Stimulated activated CD8-positive, alpha-beta memory T cell treated with anti-CD3 and anti-CD28 coated beads, Interleukin-7, amount 100 ng/mL, for 4 hours (primary cell): ENCODE data around the gene GKN1.
"Not testable (repeated sequence)": the region's sequence is repeated elsewhere in the genome, so short reads cannot be mapped to it uniquely, and the experiment has no call there.

Source experiments
- DNase-seq, 2 donors: peaks; one replicate each; pipeline ENCODE4 v3.0.0-alpha.2; 2020; ENCODE audit warnings: low read depth in 2 of 2

Gene GKN1, protein sequence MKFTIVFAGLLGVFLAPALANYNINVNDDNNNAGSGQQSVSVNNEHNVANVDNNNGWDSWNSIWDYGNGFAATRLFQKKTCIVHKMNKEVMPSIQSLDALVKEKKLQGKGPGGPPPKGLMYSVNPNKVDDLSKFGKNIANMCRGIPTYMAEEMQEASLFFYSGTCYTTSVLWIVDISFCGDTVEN

DNA sequence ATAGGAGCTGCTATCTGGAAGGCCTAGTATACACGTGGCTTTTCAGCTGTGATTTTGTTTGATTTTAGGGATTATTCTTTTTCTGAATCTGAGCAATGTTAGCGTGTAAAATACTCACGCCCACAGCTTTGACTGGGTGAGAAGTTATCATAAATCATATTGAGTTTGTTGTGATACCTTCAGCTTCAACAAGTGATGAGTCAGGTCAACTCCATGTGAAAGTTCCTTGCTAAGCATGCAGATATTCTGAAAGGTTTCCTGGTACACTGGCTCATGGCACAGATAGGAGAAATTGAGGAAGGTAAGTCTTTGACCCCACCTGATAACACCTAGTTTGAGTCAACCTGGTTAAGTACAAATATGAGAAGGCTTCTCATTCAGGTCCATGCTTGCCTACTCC, at the start of gene GKN1:
Gene GKN1 (plus strand): TSS at position 386 of the 400 bp plus-strand sequence. CDS start 42 bp downstream, outside the sequence.
- no peak for DNase-seq

DNA sequence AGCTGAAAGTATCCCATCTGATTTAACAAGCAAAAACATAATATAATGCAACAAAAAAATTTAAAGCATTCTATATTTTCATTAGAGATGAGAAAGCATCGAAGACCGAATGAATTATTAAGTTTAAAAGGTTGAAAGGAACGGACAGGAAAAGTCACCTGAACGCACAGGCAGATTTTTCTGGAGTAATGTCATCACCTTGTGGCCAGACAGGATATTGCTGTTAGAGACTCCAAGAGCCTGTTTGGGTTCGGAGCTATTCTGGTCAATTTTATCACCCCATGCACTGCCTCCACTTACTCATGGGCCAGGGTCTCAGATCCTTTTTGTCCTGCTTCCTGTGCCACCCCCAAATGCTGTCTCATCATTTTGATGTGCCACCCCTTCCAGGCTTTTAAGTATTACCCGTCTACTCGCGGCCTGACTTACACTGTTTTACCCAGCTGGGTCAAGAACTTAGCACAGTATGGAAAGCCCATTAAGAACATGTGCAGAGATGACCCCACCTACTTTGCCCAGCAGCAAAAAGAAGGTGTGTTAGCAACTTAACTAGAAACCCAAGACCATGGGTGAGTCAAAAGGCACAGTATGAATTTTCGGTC, 49.0 kb upstream of the GKN1 start:
- peak in 1 of 2 donors; percentile 43 for DNase-seq

DNA sequence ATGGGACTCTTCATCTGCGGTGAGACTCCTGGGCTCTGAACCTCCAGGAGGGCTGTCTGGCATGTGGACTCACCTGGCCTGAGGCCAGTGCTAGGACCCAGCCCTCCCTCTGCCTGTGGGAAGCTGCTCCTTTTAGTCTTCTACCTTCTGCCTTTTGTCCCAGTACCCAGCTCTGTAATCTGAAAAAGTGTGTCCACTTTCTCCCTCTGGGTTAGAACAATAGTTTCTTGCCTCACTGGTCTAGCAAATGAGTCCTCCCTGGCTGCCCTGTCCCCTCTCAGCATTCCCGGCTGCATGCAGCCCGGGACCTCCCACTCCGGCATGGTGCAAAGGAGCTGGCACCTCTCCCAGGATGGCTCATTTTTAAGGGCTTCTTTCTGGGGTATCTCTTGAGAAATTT, 47.6 kb upstream of the GKN1 start:
- no peak for DNase-seq

DNA sequence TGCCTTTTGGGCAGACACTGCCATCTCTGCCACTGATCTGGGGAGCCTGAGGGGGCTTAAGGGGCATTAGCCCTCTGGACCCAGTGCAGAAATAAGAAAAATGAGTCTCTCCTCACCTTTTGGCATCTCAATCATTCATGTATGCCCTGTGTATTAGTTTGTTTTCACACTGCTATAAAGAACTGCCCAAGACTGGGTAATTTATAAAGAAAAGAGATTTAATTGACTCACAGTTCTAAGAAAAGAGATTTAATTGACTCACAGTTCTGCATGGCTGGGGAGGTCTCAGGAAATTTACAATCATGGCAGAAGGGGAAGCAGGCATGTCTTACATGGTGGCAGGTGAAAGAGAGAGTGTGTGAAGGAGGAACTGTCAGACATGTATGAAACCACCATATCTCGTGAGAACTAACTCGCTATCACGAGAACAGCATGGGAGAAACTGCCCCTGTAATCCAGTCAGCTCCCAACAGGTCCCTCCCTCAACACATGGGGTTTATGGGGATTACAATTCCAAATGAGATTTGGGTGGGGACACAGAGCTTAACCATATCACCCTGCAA, 43.2 kb upstream of the GKN1 start:
- no peak for DNase-seq

DNA sequence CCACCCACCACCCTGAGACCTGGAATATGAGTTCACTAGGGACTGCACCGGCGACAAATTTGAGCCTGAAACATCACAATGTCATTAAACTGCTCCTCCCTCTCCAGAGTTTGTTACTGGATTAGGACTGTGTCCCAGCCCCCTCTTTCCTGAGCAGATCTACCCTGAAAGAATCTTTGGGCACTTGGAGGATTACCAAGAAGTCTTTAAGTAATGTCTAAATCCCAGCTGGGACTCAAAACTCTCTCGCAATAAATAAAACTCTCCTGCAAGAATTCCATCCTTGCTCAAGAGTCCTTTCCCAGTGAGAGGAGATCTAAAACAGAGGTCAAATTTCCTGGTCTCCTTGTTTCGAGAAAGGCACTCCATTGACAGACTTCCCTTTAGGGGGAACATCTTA, 42.6 kb upstream of the GKN1 start:
- no peak for DNase-seq

DNA sequence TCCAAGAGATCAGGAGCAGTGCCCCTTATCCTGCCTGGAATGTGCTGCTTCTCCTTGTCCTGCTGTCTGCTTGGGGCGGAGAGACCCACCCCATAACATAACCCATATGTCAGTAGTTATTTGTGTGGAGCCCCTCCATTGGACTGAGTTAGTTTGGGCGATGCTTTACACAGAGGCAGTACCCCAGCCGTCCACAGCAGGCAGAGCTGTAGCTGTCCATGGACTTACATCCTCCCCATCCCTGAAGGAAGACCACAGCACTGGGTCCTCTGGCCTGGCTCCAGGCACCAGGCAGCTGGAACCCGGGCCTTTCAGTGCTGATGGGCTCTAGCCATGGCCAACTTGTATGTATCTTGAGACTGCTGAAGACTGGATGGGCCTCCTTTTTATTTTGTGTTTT, 42.0 kb upstream of the GKN1 start:
- no peak for DNase-seq

DNA sequence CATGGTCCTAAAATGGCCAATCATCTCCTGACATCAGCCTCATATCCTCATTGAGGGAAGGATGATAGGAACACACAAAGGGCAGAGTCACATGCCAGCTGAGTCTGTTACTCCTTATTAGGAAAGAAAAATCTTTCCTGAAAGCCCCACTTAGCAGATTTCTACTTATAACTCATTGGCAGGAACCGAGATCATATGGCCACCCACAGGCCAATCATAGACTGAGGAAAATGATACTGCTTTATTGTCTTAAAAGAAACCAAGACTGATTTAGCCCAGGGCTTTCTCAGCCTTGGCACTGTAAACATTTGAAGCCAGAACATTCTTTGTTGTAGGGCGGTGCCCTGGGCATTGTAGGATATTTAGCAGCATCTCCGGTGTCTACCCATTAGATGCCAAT, 40.4 kb upstream of the GKN1 start:
- no peak for DNase-seq

DNA sequence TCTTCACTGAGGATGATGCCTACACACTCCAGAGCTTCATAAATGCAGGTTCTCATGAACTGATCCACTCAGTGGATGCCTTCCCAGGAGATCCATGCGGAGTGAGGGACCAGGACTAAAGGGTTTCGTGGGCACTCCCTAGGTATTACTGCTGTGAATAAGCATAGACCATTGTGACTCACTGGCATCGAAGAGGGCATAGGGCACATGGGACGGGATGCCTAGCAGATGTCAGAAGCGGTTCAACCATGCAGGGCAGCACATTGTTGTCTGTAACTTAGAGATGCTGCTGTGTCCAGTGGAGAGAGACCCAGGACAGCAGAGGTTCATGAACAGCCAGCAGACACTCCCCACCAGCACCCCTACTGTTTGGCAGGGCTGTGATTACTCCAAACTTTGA, 39.0 kb upstream of the GKN1 start:
- DNase-seq, result no peak

DNA sequence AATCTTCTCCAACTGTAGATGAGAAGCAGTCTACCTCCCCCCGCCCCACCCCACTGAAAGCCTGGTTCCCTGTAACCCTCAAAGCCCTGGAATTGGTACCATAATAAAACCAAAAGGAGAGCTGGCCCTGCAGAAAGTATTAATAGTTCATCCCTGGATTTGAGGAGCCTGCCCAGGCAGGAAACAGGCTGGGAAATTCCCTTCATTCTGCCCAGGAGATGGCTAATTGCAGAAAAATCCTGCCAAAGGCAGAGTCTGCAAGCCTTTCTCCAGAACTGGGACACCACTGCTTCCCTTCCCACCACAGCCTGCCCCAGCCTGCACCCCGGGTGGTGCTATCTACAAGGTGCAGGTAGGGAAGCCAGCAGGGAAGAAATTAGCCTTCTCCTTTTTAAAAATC, 38.0 kb upstream of the GKN1 start:
- no peak for DNase-seq

DNA sequence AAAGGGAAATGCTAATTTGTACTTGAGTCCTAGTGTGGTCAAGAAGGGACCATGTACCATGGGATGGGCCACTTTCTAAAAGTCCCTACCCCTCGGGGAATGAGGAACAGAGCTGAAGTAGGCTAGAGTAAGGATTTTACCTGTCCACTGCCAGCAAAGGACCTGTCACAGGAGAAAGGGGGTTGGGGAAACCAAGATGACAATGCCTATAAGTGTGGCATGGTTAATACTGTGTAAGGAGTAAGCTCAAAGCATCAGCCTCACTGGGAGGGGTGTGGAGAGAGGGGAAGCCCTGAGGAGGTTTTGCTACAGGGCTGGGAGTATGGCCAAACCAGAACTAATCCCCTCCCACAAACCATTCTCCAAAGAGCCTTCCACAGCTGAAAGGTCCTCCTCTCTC, 37.5 kb upstream of the GKN1 start:
- no peak for DNase-seq

DNA sequence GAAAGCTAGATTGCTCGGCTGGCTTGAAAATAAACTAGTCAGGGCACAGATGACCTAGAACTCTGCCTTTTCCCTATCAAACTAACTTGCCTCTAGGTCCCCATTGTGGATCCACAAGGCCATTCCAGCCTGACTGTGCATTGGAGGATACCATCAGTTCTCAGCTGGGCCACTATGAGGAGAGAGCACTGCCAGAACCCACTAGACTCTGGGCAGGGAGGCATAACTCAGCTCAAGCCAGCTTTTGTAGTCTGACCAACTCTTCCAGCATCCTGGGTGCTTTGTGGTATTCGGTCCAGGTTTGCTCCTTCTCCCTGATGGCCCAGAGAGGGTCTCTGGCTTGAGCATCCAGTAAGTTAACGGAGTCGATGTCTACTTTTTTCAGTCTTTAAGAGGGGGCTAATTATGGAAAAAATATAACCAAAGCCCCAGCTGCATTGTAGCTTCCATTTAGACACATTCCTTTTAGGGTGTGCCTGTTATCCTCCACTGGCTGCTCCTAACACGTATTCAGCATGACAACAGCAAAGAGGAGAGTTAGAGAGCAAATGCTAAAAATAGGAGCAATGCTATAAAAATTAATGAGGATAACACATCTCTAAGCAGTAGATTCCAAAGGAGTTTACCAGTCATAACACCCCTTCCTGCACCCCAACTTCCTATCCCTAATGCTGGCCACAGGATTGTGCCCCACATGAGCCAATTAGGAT, 36.9 kb upstream of the GKN1 start:
- DNase-seq, result no peak

DNA sequence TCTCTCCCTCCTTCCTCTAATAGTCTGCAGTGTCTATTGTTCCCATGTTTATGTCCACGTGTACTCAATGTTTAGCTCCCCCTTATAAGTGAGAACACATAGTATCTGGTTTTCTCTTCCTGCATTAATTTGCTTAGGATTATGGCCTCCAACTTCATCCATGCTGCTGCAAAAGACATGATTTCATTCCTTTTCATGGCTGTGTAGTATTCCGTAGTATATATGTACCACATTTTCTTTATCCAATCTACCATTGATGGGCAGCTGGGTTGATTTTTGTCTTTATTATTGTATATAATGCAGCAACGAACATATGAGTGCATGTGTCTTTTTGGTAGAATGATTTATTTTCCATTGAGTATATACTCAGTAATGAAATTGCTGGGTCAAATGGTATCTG, 35.5 kb upstream of the GKN1 start:
- no peak for DNase-seq

DNA sequence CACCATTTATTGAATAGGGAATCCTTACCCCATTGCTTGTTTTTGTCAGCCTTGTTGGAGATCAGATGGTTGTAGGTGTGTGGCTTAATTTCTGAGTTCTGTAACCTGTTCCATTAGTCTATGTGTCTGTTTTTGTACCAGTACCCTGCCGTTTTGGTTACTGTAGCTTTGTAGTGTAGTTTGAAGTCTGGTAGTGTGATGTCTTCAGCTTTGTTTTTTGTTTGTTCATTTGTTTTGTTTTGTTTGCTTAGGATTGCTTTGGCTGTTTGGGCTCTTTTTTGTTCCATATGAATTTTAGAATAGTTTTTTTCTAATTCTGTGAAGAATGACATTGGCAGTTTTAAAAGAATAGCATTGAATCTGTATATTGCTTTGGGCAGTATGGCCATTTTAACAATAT, 34.5 kb upstream of the GKN1 start:
- no peak for DNase-seq

DNA sequence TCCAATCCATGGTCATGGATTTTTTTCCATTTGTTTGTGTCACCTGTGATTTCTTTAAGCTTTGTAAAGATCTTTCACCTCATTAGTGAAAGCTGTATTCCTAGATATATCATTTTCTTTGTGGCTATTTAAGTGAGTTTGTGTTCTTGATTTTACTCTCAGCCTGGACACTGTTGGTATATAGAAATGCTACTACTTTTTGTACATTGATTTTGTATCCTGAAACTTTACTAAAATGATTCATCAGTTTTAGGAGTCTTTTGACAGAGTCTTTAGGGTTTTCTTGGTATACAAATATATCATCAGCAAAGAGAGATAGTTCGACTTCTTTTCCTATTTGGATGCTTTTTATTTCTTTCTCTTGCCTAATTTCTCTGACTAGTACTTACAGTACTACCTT, 34.1 kb upstream of the GKN1 start:
- no peak for DNase-seq

DNA sequence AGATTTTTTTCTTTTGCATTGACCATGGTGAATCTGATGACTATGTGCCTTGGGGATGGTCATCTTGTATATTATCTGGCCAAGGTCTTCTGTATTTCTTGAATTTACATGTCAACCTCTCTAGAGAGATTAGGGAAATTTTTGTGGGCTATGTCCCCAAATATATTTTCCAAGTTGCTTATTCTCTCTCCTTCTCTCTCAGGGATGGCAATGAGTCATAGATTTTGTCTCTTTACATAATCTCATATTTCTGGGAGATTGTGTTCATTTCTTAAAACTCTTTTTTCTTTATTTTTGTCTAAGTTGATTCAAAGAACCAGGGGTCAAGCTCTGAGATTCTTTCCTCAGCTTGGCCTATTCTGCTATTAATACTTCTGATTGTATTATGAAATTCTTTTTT, 31.6 kb upstream of the GKN1 start:
- no peak for DNase-seq

DNA sequence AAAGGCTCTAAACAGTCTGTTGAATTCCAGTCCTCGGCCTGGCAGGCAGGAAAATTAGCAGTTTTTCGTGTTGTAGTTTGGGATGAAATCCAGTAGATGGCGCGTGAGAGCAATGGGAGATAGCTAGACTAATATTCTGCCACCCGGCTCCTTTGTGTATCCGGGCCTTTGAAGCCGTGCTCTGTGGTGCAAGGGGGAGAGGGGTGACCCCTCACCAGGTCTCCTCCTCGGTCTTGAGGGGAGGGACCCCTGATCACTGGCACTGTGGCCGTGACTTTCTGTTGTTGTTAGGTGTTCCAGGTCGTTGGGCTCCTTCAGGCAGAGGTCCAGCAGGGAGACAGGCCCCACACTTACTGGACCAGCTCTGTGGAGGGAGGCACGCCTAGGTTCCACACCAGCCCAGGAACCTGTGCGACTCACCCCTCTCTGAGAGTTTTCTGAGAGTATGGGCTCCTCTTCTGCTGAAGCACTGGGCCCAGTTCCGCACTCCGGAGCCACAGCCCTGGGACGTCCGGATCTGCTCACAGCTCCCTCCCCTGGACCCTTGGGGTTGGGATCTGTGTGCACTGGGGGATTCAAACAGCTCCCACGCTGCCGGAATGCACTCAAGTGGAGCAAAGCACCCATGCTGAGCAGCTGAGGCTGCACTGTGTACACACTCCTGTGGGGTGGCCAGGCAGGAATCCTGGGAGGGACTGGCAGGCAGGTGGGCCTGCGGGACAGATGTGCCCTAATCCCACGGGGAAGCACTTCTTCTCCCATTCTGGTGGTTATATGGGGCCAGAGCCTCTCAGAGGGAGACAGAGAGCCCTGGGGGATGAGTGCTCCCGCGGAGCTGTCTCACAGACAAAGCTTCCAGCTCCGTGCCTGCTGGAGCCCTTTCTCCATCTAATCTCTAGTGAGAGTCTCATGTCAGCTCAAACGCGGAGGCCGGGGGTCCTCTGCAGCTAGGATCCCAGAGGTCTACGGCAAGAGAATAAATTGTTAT, 30.6 kb upstream of the GKN1 start:
- peak; percentile 7 to 18 for DNase-seq

DNA sequence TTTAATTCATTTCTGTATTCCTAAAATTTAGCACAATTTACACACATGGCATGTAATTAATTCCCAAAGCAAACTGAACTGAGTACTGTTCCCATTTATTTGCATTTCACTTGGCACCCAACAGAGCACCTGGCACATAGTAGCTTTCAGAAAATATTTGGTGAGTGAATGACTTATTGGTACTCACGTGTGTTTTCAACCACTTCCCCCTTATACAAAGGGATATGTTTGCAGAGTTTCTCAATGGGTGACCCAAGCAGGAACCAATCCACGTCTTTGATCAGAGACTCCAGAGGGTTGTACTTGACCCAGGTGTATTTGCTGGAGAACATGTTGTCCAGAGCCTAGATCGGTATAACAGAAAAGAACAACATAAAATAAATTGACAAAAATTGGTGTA, 28.3 kb upstream of the GKN1 start:
- no peak for DNase-seq

DNA sequence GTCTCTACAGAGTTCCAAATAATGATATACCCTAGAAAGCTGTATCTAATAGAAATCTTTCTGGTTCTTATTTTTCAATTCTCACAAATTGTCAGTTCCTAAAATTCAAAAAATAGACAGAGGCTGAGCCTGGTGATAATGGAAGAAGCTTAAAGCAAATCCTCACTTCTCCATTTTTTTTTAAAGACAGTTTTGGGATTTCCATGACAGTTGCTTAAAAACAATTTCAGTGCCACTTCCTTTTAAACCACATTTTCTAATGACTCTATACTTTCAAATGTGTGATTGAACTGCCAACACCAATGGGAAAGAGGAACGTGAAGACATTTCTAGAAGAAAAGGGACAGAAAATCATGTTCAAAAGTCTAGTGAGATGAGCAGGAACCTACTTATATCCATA, 25.7 kb upstream of the GKN1 start:
- no peak for DNase-seq

DNA sequence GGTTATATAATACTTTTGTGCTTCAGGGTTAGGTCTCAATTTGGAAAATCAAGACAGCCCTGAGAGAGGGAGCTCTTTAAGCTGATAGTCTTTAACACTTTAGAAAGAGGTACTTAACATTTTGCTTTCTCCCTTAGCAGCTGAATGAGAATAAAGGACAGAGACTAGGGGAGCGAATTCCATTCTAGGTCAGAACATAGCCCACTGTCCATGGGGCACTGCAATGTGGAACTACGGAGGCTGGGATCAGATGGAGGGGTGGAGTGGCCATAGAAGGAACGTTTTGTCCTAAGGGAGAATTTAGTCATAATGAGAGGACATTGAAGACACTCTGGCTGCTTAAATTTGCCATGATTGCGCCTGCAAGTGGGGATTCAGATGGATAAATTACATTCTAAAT, 22.5 kb upstream of the GKN1 start:
- DNase-seq, result no peak

DNA sequence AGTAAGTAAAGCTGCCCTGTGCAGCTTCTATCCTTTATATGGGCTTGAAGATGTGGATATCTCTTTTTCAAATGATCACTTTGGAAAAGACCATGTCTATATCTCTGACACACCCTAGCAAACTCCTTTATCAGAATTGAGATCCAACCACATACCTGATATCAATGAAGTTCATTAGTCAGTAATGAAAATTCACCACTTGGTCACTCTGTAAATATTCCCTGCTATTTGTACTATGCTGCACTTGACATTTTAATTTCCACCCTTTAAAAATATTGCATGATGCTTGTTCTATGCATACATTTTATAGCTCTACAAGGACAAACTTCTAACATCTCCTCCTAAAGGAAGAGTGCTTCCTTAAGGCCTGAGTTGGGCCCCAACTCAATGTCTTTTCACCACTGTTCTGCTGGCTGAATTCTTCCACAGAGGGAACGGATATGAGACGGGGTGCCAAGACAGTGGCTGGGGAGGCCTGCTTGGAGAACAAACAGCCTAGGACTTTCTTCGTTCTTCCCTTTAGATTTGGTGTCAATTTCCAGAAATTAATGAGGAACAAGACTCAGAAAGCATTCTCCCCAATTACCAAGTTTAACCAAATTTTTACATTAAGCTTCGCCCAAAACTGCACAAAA, 21.4 kb upstream of the GKN1 start, which contains the start of gene GKN2:
Gene GKN2 (minus strand): TSS at position 7 of the 635 bp plus-strand sequence. CDS start 32 bp downstream, outside the sequence.
- no peak for DNase-seq

DNA sequence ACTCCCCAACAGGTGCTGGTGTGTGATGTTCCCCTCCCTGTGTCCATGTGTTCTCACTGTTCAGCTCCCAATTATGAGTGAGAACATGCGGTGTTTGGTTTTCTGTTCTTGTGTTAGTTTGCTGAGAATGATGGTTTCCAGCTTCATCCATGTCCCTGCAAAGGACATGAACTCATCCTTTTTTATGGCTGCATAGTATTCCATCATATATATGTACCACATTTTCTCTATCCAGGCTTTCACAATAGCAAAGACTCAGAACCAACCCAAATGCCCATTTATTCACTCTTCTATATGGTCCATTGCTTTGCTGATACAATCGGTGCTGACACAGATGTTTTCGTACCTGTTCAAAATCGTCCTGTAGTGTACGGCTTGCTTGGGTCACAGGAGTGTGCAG, 19.0 kb upstream of the GKN1 start:
- DNase-seq, result not testable (repeated sequence)
